Measurements from ENCODE around the gene OTUD3. TPM values are rescaled to one million over a fixed set of nuclear protein-coding genes. Genes with fewer than 3 reads are reported as not detected.

OTUD3 gene
- total RNA-seq, 1 donor from 2014 or later: 19.9 TPM

DNA sequence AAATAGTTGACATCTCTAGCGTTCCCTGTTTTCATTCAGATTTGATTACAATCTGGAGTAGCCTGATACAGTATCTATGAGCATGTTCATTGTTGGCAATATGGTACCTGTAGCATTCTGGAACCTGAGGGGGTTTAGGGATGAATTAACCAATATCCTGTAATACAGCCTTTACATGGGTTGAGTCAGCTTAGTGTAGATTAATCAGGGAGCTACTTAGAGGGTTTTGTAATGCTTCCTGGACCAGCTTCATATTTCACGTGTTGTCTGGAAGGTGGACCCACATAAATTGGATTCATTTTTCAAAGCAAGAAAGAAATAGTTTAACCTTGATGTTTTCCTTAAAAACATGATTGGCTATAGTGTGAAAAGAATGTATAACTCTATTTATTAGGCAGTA is 3.6 kb downstream of the OTUD3 start:
- H3K4me1 Mint-ChIP-seq (ENCODE audit: low read depth): peaks cover 16% of the 10 kb centered on the region
- no peak for DNase-seq (ENCODE audit: low spot score, unreplicated experiment)
- H3K9me3 Mint-ChIP-seq (ENCODE audit: low read depth): peaks cover 3% of the 10 kb centered on the region
- no peak overlapping the region for H3K27ac Mint-ChIP-seq
- TF ChIP-seq, protein P1, sequence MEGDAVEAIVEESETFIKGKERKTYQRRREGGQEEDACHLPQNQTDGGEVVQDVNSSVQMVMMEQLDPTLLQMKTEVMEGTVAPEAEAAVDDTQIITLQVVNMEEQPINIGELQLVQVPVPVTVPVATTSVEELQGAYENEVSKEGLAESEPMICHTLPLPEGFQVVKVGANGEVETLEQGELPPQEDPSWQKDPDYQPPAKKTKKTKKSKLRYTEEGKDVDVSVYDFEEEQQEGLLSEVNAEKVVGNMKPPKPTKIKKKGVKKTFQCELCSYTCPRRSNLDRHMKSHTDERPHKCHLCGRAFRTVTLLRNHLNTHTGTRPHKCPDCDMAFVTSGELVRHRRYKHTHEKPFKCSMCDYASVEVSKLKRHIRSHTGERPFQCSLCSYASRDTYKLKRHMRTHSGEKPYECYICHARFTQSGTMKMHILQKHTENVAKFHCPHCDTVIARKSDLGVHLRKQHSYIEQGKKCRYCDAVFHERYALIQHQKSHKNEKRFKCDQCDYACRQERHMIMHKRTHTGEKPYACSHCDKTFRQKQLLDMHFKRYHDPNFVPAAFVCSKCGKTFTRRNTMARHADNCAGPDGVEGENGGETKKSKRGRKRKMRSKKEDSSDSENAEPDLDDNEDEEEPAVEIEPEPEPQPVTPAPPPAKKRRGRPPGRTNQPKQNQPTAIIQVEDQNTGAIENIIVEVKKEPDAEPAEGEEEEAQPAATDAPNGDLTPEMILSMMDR (IDR thresholded peaks at IDR 0.05; ENCODE audit: unreplicated experiment): no peak
- H3K36me3 Mint-ChIP-seq (ENCODE audit: insufficient read depth): no peaks in the 10 kb centered on the region
- no peak overlapping the region for H3K4me3 Mint-ChIP-seq (ENCODE audit: low read depth)
- H3K27me3 Mint-ChIP-seq: no peaks in the 10 kb centered on the region

DNA sequence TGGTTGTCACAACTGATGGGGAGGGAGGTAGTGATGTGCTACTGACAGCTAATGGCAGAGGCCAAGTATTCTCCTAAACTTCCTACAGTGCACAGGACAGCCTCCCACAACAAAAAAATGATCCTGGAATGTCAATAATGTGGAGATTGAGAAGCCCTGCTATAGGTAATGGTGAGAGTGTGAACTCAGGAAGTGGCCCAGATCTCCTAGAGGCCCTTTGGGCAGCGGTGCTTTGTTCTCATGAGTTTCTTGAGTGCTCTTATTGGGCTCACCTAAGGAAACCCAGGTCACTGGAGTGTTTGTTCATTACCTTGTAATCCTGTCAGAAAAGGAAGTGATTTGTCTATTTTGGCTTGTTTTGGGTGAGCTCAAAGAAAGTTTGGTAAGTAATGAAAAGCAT is 5.9 kb downstream of the OTUD3 start:
- TF ChIP-seq, protein P1 (IDR thresholded peaks at IDR 0.05; ENCODE audit: unreplicated experiment): no peak
- no peak for DNase-seq (ENCODE audit: low spot score, unreplicated experiment)
- Mint-ChIP-seq H3K36me3 (ENCODE audit: insufficient read depth) (peaks cover 10% of the 10 kb centered on the region), H3K4me3 (ENCODE audit: low read depth) (no peak overlapping the region), H3K9me3 (ENCODE audit: low read depth) (no peaks in the 10 kb centered on the region), H3K27ac (no peak overlapping the region), H3K4me1 (ENCODE audit: low read depth) (peaks cover 14% of the 10 kb centered on the region), H3K27me3 (no peaks in the 10 kb centered on the region)

DNA sequence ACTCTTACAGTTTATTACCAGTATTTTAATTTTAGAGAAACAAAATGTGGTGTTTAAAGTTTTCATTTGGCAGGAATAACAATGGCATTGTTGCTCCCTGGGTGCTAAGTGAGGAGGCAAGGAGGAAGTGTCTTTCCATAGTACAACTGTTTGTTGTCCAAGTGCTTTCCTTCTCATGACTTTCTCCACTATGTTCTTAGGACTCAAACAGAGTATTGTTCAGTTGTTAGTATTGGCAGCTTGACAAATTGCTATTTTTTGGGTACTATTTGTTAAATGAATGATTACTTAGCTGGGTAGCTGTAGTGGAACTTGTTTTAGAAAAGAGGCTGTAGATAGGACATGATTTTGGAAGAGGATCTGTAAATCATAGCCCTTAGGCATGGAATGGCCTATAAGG is 7.5 kb downstream of the OTUD3 start:
- no peak overlapping the region for H3K27ac Mint-ChIP-seq
- H3K36me3 Mint-ChIP-seq (ENCODE audit: insufficient read depth): peaks cover 10% of the 10 kb centered on the region
- no peaks in the 10 kb centered on the region for H3K27me3 Mint-ChIP-seq
- no peaks in the 10 kb centered on the region for H3K9me3 Mint-ChIP-seq (ENCODE audit: low read depth)
- no peak overlapping the region for H3K4me3 Mint-ChIP-seq (ENCODE audit: low read depth)
- DNase-seq (ENCODE audit: low spot score, unreplicated experiment): no peak
- peaks cover 8% of the 10 kb centered on the region for H3K4me1 Mint-ChIP-seq (ENCODE audit: low read depth)
- TF ChIP-seq, protein P1 (IDR thresholded peaks at IDR 0.05; ENCODE audit: unreplicated experiment): no peak

GRCh38 chr1:19892129-19892528 is 9.9 kb downstream of the OTUD3 start:
- peaks cover 17% of the 10 kb centered on the region for H3K36me3 Mint-ChIP-seq (ENCODE audit: insufficient read depth)
- H3K27ac Mint-ChIP-seq: no peak overlapping the region
- no peaks in the 10 kb centered on the region for H3K9me3 Mint-ChIP-seq (ENCODE audit: low read depth)
- TF ChIP-seq, protein P1 (IDR thresholded peaks at IDR 0.05; ENCODE audit: unreplicated experiment): no peak
- no peak for DNase-seq (ENCODE audit: low spot score, unreplicated experiment)
- H3K27me3 Mint-ChIP-seq: no peaks in the 10 kb centered on the region
- H3K4me3 Mint-ChIP-seq (ENCODE audit: low read depth): no peak overlapping the region
- peaks cover 8% of the 10 kb centered on the region for H3K4me1 Mint-ChIP-seq (ENCODE audit: low read depth)

GRCh38 chr1:19892628-19893168 is 10.5 kb downstream of the OTUD3 start:
- Mint-ChIP-seq H3K9me3 (ENCODE audit: low read depth) (no peaks in the 10 kb centered on the region), H3K27me3 (no peaks in the 10 kb centered on the region), H3K36me3 (ENCODE audit: insufficient read depth) (peaks cover 22% of the 10 kb centered on the region), H3K27ac (no peak overlapping the region), H3K4me1 (ENCODE audit: low read depth) (peaks cover 8% of the 10 kb centered on the region), H3K4me3 (ENCODE audit: low read depth) (no peak overlapping the region)
- no peak for DNase-seq (ENCODE audit: low spot score, unreplicated experiment)
- TF ChIP-seq, protein P1 (IDR thresholded peaks at IDR 0.05; ENCODE audit: unreplicated experiment): no peak

All from progenitor cell of endocrine pancreas (in vitro differentiated cells).